Camera-type eye (tissue), 1 donor: Measurements from ENCODE around the gene DCD. TPM values are rescaled to one million over a fixed set of nuclear protein-coding genes. Genes with fewer than 3 reads are reported as not detected.

Experiments
- total RNA-seq: library from RNA; depleted of rRNA; stranded (reverse); fragments of >200 nt; gene quantifications from one replicate; pipeline ENCODE4 v1.2.3, GENCODE V29; 2014

Gene DCD
- not detected for total RNA-seq

GRCh38 chr12:54648265-54648664 is at the start of gene DCD:
Gene DCD, minus strand, starts transcription at chr12:54648365. Its CDS starts 62 bp downstream, at chr12:54648303.

GRCh38 chr12:54634795-54635194 is 13.4 kb downstream of the DCD start, which contains the start of gene LACRT:
Gene LACRT, minus strand, starts transcription at chr12:54634895. Its CDS starts 54 bp downstream, at chr12:54634841.

Other genes with a start within 250 kb of the DCD start
- gene ITGA5, start 229.1 kb downstream of the DCD start, total RNA-seq, result 45.5 TPM
- gene GTSF1, start 174.8 kb downstream of the DCD start, total RNA-seq, result not detected
- gene NCKAP1L, start 150.6 kb downstream of the DCD start, total RNA-seq, result 5.2 TPM
- 5.1 TPM for gene PDE1B, start 98.8 kb downstream of the DCD start, total RNA-seq
- gene PPP1R1A, start 59.7 kb downstream of the DCD start, total RNA-seq, result 8.8 TPM
- 5.8 TPM for gene LACRT, start 13.5 kb downstream of the DCD start, total RNA-seq
- not detected for gene MUCL1, start 206.2 kb upstream of the DCD start, total RNA-seq